ENCODE results near the gene CLEC4D.
"Not testable (repeated sequence)": the region's sequence is repeated elsewhere in the genome, so short reads cannot be mapped to it uniquely, and the experiment has no call there.

The CLEC4D gene

DNA sequence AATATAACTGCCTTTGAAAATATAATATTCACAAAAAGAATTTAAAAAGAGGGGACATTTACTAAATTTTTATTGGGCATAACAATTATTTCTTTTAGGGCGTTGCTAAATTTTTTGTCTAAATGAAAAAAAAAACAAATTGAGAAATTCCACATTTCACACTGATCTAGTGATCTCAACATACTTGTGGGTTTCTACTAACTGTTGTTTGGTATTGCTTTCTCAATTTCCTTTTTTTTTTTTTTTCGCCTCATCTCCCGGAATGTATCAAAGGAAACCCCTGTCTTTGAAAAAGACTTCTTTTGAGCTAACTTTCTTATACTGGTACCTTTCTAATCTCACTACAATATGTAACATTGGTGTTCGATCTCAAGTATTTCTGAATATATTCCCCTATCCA is at the start of gene CLEC4D:
CLEC4D (plus strand) TSS at position 248 of the 400 bp plus-strand sequence. CDS start 230 bp downstream, outside the sequence.
- no peak for DNase-seq

DNA sequence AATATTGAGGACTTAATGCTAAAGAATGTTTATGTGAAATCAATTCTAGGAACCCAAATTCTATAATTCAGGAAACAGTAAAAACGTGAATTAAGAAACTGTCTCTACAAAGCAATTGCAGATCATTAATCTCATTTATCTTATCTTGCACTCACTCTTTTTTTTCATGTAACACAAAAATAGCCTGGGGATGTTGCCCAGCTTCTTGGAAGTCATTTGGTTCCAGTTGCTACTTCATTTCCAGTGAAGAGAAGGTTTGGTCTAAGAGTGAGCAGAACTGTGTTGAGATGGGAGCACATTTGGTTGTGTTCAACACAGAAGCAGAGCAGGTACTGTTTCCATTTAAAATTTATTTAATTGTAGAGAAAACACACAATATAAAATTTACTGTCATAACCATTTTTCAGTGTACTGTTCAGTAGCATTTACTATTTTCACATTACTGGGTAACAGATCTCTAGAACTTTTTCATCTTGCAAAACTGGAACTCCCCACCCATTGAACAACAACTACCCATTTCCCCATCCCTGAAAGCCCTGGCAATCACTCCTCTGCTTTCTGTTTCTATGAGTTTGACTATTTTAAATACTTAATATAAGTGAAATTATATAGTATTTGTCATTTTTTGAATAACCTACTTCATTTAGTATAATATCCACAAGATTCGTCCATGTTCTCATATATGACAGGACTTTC is 47.9 kb upstream of the CLEC4D start:
- no peak for DNase-seq

DNA sequence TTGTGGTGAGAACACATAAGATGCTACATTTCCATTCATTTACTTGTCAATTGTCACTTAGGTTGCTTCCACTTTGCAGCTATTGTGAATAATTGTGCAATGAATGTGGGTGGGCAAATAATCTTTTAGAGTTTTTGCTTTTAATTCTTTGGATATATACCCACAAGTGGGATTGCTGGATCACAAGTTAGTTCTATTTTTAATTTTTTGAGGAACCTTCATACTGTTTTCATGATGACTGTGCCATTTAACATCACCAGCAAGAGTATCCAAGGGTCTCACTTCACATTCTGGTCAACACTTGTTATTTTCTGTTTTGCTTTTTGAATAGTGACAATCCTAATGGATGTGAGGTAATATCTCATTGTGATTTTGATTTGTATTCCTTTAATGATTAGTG is 47.1 kb upstream of the CLEC4D start:
- DNase-seq, result no peak

DNA sequence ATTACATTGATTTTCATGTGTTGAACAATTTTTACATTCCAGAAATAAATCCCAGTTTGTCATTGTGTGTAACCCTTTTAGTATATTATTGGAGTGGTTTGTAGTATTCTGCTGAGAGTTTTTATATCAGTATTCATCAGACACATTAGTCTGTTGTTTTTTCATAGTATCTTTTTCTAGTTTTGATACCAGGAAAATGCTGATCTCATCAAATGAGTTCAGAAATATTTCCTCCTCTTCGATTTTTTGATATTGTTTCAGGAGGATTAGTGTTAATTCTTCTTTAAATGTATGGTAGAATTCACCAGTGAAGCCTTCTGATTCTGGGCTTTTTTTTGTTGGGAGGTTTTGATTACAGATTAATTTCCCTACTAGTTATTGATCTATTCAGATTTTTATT is 42.2 kb upstream of the CLEC4D start:
- DNase-seq, result no peak

DNA sequence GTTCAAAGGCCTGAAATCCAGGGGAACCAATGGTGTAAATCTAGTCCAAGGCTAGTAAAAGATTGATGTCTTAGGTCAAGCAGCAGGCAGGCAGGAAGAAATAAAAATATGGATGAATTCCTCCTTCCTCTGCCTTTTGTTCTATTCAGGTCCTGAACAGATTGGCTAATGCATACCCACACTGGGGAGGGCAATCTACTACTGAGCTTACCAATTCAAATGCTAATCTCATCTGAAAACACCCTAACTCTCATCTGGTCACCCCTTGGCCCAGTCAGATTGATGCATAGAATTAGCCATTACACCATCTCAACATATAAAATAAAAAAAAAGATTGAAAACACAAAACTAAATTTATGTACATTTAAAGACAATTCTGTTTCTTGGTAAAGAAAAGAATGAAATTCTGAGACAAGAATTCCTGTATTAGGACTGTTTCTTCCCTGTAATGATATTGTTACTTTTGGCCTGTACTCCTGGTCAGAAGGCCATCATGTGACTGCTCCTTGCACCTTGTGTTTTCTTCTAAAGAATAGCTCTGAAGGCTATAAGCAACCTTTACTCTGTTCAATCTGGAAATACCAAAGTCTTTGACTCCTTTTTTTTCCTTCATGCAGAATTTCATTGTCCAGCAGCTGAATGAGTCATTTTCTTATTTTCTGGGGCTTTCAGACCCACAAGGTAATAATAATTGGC is 37.6 kb upstream of the CLEC4D start:
- DNase-seq, result no peak

DNA sequence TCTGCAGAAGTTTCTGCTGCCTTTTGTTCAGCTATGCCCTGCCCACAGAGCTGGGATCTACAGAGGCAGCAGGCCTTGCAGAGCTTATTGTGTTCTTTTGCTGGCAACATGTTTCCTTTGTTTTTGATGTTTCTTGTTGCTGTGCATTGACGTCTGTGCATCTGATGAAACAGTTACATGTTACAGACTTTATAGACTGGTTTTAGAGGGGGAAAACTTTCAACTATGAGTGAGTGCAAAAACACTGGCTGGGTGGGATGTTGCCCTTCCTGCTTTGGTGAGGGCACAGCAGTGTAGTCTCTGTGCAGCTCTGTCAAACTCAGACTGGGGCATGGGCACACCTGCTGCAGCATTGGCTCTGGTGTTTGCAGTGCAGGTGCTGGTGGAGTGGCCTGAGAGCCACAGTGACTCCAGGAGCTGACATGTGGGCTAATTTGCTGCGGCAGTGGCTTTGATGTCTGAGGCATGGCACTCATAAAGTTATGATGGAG is 30.7 kb upstream of the CLEC4D start:
- no peak for DNase-seq

DNA sequence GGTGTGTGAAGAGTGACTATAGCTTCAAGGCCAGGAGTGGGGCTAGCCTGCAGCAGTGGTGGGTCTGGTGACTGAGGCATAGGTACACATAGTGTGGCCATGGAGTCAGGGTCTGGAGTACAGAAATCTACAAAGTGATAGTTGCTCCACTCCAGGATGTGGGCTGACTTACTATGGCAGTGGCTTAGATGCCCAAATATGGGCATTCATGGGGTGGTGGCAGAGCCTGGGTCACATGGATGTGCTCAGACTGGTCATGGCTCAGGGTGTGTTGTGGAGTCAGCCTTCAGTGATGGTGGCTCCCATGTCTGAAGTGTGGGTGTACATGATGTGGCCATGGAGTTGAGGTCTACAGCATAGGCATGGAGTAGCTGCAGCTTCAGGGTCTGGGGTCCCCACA is 30.2 kb upstream of the CLEC4D start:
- DNase-seq, result no peak

DNA sequence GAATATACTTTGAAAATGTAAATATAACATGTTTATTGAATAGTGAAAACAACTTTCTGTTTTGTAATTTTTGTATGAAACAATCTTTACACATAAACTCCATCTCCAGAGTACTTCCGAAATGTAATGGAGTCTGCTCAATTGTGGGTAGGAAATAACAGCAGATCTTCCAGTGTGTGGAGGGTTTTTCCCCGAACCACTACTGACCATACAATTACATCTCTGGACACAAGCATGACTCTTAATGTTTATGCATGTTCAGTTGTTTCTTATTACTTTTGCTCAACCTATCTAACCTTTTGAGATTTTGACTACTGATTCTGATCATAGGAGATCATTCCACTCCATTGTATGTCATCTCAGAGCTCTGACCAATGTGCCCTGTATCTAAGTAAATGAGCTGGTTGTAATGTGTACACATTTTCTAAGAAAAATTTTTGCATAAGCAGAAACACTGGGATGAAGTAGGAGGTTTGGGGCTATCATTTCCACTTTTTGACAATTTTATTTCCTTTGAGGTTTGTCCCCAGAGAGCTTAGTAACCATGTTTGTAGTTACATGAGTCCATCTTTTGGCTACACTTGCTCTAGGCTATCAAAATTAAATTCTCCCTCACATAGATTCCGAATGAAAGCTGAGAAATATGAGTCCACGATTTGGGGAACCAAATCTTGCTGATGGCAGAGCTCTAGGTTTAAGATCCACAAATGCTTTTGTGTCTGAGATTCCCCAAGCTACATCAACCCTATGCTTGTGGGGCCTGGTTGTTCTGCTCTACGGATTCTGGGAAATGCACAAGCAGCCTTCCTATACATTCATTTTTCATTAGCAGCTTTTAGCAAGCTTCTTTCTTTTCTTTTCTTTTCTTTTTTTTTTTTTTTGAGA is 21.4 kb upstream of the CLEC4D start:
- no peak for DNase-seq

DNA sequence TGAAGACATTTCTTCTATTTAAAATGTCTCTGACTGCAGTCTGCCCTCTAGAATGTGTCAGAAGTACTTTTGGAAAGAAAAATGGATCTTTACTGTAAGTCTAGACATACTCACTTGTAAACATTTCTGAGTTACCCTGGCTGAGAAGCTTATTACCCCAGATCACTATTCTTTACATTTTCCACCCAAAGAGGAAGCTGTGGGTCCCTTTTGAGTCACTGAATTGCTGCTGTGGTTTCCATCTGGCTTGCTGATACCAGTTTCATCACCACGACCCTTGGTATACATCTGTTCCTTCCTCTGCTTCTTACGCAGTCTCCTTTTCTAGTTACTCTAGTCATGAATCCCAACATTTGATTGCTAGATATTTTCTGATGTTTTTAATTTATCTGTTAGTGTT is 20.2 kb upstream of the CLEC4D start:
- DNase-seq, result no peak

DNA sequence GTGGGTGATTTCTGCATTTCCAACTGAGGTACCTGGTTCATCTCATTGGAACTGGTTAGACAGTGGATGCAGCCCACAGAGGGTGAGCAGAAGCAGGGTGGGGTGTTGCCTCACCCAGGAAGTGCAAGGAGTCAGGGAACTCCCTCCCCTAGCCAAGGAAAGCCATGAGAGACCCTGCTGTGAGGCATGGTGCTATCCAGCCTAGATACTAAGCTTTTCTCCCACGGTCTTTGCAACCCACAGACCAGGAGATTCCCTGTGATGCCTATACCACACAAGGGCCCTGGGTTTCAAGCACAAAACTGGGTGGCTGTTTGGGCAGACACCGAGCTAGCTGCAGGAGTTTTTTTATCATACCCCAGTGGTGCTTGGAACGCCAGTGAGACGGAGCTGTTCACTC is 17.6 kb upstream of the CLEC4D start:
- not testable (repeated sequence) for DNase-seq

DNA sequence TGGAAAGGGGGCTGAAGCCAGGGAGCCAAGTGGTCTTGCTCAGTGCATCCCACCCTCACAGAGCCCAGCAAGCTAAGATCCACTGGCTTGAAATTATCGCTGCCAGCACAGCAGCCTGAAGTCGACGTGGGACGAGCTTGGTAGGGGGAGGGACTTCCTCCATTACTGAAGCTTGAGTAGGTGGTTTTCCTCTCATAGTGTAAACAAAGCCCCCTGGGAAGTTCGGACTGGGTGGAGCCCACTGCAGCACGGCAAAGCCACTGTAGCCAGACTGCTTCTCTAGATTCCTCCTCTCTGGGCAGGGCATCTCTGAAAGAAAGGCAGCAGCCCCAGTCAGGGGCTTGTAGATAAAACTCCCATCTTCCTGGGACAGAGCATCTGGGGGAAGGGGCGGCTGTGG is 17.2 kb upstream of the CLEC4D start:
- DNase-seq, result not testable (repeated sequence)

DNA sequence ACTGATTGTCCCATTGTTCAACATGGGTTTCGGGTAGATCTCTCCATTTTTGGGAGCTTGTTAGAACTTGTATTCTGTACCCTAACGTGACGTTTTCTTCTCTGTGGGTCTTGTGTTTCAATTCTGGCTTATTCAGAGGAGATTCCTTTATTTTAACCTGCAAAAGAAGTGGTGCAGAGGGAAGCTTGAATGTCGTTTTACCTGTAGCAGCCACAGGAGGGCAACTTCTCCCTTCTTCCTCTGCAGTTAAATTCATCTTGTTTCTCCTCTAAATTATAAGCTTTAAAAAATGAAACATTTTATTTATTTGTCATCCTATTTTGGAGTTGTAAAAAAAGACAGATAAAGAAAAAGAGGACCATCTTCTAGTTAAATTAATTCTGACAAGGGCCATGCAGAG is 13.7 kb upstream of the CLEC4D start:
- DNase-seq, result no peak

DNA sequence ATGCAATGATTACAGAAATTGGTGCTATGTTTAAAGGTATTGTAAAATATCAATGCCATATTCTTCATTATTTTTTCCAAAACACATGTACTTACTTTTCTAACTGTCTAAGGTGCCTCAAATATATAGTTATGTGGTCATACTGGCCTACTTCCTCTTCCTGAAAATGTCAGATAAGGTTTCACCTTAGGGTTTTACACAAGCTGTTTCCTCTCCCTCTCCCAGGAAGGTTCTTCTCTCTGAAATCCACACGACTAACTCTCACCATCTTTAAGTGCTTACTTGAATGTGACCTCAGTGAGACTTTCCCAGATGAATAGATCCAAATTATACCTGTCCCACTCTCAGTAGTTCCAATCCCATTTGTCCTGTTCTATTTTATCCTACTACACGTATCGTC is 11.6 kb upstream of the CLEC4D start:
- DNase-seq, result no peak

DNA sequence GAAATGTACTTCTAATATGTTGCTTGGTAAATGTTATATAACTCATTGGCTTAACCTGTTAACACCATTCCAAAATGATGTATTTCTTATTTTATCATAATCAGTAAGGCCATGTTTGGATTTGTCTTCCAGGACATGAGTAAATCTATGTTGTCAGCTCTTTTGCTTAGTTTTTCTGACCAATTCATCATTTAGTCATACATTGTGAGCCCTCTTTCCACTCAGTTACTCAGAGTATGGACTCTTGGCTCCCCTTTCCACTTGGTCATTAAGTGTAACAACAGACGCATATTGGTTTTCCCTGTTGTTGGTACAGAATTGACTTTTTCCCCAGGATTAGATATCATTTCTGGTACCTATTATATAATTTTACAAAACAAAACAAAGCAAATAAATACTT is 9.0 kb upstream of the CLEC4D start:
- no peak for DNase-seq

DNA sequence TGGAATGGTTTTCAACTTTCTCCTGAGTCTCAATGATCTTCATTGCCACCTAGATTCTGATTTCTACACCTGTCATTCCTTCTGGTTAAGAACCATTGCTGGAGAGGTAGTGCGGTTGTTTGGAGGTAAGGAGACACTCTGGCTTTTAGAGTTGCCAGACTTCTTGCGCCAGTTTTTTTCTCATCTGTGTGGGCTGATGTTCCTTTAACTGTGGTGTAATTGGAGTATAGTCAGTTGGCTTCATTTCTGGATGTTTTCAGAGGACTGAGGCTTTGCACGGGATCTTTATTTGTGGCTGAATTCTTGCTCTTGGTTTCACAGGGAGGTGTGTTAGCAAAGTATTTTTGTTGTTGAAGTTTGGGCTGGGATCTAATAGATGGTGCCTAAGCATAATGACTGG is 5.7 kb upstream of the CLEC4D start:
- DNase-seq, result no peak

DNA sequence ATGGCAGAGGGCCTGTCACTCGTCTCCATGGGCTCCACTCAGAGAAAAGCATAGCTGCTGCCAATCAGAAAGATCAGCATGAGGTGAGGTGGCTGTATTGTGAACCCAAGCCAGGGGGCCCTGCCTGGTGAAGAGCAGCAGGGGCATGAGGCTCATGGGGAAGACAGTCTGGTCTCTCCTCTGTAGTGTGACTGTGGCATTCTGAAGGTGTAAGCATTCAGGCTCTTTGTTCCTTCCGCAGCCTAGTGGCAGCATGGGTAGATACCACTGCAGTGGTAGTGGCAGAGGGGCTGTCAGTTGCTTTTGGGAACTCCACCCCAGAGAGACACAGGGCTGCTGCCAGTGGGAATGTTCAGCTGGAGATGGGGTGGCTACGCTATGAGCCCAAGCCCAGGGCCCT is 5.1 kb upstream of the CLEC4D start:
- no peak for DNase-seq

DNA sequence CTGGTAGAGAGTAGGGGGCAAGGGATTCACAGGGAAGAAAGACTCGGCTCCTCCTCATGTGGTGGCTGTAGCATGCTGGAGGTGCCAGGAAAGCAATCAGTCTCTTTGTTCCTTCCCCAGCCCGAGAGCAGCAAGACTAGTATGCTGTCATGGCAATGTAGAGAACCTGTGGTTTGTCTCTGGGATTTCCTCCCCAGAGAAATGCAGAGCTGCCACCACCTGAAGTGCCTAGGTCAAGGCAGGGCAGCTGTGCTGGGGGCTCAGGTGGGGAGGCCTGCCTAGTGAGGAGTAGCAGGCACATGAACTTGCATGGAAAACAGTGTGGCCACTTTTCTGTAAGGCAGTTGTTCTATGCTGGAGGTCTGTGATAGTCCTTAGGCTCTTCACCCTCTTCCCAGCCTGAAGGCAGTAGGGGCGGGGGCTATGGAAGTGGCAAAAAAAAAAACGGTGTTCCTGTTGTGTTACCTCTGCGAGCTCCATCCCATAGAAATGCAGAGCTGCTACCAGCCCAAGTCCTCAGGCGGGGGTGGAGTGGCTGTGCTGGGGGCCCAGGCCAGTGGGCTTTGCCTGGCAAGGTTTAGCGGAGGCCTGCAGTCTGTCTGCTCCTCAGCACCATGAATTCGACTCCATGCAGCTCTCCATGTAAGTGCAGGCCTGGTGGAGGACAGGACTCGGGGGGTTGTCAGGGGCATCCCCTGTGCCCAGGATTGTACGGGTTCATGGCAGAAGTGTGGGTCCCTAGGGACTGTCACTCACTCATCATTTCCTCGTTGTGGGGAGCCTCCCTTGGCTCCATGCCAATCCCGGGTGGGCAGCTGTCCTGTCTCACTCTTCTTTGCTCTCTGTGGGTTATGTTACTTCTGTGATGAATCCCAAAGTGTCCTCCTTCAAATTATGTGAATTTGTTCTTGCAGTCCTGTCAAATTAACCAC is 4.1 kb upstream of the CLEC4D start:
- DNase-seq, result no peak

DNA sequence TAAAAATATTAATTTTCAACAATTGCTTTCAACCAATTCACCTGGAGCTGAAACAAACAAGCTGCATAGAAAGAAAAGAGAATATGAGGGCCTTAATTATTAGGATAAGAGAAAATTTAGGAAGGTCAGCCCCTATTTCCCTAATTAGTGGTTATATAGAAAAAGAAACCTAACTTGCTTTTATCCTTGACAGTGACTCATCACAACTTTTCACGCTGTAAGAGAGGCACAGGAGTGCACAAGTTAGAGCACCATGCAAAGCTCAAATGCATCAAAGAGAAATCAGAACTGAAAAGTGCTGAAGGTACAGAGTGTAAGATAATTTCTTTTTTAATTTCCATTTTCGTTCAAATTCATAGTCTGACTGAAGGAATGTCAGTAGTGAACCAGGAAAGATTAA is 4.7 kb downstream of the CLEC4D start:
- DNase-seq, result no peak

DNA sequence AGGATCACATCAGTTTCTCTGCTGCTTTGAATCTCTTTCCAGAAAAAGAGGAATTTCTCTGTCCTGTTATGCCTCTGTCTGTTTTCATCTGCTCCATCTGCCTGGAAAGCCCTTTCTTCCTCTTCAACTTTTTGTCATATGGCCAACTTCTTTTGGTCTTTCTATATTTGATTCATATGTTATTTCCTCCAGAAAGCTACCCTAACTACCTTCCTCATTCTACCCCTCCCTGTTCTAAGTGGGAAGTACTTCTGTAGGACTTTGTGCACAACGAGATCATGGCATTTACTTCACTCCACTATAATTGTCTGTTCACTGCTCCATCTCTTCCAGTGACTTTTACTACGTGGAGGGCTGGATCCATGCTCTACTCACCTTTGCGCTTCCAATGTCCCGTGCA is 5.9 kb downstream of the CLEC4D start:
- no peak for DNase-seq

DNA sequence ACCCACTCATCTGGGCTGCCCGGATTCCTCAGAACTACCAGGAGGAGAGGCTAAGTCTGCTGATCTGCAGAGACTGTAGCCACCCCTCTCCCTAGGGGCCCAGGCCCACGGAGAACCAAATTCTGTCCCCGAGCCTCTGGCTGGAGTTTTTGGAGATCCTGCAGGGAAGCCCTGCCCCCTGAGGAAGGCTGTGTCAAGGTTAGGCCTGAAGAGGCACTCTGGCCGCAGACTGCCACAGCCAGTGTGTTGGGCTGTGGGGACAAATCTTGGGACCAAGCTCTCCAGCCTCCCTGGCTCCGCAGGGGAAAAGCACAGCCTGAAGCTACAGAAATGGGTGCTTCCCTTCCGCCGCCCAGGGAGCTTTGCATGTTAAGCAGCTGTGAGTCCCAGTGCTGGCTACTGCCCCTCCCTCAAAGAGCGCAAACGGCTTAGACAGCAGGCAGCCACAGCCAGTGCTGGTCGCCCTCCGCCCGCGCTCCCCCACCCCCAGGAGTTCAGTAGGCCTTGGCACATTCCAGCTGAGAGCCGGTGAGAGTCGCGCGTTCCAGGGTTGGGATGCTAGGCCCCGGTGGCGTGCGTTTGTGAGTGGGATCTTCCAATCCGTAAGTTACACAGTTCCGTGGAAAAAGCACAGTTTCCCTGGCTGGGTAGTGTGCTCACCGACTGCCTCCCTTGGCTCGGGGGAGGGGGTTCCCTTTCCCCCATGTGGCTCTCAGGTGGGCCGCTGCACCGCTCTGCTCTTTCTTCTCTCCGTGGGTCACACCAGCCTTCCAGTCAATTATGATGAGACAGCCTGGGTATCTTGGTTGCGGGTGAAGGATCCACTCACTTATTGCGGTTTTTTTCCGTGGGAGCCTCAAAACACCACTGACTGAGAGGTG is 14.2 kb downstream of the CLEC4D start:
- DNase-seq, result no peak

DNA sequence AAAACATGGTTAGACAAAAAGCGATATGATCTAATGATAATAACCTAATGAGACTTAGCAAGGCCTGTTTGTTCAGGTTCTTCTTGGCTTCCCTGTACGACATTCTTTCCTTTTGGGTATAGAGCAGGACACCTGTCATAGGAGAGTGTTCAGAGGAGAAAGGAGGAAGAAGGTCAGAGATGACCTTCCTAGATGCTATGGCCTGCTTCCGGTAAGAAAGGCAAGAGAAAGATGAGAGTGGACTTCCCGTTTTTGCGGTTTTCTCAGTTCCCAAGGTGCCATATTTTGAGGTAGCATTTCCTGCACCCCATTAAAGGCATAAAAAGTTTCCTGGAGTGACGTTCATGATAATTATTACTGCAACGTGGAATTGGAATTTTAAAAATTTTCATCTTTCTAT is 18.7 kb downstream of the CLEC4D start:
- no peak for DNase-seq

Measured in COR-L47 (cell line).